Ramos (cell line): Measurements from ENCODE around the gene FILIP1L.

ENCODE experiments used
- in situ Hi-C: fragments of 300-500 bp; cut with MboI; formaldehyde crosslinking; loops from one replicate; pipeline ENCODE4 v1.14.3; 2022; ENCODE audit warnings: low sequenced_read_pairs; ENCODE audit not compliant: unreplicated experiment

Gene FILIP1L

DNA sequence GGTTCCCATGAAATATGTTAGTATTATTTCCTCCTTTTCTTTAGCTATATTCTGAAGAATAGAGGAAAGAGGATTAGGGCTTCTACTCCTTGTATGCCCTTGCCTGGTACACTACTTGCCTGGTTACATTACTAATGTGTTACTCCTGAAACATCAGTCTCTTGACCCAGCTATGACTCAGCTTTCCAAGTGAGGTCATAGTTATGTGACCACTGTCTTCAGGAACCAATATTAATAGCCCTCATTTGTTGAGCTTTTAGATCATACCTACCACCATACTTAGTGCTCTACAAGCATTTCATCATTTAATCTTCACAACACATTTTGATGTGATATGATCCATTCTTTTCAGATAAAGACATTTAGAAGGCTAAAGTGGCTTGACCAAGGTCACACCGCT, 236.3 kb downstream of the FILIP1L start:
- in situ Hi-C loops = no loop called here

DNA sequence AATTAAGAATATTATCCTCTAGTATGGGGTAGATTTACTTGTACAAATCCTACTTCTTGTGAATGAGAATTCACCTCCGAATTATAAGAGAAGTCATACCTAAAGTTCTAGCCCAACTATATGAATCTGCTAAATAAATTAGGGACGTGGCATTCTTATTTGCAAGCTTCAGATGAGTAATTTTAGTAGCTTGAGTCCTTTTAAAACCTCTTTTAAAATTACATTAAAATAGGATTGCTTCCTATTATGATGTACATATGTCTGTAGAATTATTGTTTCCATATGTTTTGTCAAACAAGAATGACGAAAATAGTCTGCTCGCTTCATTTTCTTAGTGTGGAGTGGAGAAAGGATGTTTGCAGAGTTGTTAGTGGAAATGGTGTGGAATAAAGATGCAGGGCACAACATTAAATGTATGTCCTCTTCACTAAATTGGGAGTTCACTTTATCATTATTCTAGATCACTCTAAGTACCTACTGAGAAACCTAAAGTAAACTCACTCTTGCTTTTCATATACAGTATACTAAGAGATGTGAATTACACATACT, 237.2 kb downstream of the FILIP1L start:
- in situ Hi-C loops = no loop called here

DNA sequence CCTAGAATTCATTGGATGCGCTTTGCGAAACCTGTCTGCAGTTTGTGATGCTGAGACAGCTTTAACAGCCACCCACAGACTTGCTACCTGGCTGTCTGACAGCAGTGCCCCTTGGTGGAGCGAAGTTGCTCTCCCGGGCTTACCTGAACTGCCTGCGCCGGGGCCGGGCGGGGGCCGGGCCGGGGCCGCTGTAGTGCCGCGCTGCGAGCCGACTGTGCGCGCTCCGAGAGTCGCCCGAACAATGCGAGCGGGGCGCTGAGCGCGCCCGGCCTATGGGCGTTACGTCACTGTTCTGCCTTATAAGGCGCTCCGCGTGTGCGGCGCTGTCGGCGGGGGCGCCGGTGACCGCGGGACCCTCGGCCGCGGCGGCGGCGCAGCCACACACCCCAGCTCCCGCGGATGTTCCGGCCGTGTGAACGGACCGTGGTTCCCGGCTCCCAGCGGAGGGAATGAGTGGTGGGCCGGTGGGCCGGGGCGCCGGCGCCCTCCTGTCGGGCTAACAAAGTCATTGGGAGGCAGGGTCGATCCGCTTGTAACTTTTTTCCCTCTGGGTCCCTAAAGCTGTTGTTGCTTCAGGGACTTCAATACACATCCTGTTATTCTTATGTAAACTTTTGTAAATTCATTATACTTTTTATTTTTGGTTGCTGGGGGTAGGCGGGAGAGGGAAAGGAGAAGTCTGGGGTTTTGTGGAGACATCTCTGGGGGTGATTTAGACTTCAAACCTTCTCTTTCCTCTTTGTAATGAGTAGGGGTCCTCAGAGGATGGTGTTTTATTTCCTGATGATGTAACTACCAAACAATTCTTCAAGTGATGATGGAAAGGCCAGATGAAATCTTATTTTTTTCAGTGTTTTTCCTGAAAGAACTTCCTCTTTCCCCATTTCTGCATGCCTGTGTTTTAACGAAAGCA, 238.1 kb downstream of the FILIP1L start:
- in situ Hi-C loops = no loop called here

DNA sequence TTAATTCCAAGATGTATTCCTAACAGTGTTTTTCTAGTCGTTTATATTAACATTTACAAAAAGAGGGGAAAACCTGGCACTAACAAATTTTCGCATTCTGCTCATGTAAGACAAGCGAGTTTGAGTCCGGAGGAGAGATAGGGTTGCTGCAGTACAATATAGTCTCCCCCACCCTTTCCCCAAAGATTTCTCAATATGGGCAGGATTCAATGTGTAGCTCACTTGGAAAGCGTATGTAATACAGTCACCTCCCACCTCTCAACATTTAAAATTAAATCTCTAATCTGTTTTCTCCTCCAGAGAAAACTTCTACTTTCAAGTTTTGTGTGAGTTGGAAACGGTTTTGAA, 238.7 kb downstream of the FILIP1L start:
- in situ Hi-C loops = no loop called here

DNA sequence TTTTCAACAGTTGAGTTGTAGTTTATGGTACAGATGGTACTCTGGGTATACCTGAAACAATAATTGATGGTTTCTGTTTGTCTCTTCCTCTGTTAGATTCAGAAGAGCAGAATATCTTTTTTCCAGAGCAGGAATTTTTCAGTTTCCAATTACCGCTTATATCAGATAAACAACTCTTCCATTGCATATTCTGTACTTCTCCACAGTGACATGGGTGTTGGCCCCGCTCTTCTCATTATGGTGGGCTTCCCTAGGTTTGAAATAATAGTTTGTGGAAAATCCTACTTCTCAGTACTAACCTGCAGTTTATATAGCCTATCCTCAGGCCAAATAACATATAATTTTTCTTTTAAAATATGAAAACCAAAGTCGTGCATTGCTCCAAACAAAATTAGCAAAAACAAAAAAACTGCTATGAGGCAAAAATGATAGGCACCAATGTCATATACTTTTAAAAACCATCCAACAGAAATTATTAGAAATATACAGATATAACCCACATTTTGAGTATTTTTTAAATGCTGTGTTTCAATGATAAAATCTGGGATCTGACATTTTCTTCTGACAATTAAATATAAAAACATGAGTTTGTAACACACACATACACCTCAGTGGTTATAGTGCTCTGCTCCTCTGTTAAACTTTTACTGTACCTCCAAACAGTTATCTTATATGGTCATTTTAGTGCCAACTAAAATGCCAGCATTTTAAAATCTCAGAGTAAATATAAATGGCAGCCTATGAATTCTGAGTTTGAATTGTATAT, 239.9 kb downstream of the FILIP1L start:
- in situ Hi-C loops = no loop called here

DNA sequence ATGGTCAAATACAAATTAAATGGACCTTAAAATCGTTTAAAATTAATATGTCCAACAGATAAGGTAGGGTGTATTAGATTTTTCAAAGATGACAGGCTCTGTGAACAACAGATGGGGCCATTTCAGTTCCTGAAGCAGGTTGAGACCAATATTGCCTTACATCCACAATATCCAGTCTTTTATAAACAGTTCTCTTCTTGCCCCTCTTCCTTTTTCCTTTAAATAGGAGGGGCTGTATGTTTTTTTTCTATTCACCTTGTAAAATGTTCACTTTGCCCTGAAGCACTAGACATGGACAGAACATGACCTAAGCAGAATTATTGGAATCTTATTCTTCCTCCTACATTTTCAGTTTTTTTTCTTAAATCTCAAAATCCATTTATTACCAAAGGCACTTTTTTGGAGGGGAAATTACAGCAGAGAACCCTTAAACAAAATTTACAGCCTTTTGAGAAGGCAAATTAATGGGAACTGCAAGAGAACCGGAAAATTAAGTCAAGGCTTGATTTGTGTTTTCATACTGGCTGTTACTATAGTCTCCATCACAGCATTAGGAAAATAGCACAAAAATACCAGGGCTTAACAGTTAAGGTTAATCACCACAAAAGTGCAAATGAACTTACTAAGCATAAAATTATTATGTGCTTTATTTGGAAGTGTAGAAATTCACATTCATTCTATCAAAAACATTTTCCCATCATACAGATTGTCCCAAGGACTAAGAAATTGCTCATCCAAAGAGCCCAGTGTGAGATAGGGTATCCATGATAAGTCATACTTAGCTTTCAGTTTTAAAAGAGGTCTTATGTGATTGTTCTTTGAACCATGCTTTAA, 240.8 kb downstream of the FILIP1L start:
- in situ Hi-C loops = no loop called here

DNA sequence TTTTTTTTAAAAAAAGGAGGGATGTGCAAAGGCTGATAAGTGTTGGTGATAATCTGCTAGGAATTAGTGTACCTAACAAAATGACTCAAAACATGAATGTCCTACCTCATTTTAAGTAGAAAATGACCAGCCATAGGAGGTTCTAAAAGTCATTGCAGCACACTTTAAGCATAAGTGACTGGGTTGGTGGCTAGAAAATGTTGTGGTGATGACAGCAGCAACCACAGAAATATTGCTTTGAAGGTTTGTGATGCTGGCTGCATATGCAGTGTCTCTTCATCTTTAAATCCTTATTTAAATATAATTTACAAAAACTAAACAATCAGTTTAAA, 241.4 kb downstream of the FILIP1L start:
- in situ Hi-C loops = no loop called here

DNA sequence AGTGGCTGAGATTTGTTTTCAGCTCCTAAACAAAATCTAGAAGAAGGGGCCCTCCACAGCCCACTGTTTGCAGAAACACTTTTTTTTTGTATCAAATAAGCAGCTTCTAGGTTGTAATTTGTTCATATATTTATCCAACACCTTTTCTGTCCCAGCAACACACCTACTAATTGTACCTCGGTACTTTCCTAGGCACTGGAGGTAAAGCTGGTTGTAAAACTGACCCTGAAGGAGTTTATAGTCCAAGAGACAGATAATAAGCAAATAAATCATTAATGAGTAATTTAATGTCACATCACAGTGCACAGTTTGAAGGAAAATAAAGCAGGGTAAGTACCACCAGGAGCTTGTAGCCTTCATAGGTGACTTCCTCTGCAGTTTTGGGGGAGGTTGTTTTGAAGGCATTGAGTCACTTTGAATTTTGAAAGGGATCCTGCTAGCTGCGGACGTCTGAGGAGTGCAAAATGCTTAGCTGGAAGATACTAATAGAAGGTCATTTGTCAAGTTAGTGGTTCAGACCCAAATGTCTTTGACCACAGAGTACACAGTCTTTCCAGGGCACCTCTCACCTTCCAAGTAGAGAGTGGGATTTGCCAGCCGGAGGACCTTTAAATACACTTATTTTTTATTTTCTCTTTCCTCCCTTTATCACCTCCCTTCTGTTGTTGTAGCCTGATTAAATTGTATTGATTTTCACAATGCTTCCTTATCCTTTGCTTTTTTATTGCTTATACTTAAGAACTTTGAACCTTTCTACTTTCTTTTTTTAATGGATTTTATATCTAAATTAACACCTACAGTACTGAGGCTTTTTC, 242.9 kb downstream of the FILIP1L start:
- in situ Hi-C loops = no loop called here

DNA sequence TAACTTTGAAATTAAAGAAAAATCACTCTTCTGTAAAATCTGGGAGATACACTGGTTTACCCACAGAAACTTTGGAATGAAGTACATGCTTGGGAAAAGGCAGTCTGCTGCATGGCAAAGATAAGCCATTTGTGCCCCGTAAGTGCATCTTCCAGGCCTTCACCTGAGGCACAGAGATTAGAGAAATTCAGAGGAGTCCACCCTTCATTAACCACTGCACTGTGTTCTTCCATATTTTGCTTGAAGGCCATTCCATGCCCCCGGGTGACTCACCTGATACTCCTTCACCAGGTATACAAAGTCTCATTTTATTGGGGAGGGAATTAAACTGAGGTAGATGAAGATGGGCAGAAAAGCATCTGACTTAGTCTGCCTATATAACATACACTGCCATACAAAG, 243.6 kb downstream of the FILIP1L start:
- in situ Hi-C loops = no loop called here

DNA sequence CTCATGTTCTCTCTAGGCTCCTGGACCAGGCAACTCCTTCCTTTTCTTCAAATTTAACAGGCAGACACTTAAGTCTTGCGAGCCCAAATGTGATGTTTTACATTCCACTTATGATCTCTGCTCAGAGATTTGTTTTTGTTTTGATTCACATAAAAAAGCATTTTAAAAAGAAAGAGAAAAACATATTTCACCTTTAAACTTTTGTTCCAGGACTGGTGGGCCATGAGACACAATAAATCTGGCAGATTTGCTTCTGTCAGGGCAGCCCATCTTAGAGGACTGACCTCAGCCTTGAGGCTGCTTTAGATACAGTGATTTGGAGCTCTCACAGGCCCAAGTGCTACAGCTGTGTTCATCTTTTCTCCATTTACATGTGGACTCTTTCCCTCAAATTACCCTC, 244.7 kb downstream of the FILIP1L start:
- in situ Hi-C loops = no loop called here

DNA sequence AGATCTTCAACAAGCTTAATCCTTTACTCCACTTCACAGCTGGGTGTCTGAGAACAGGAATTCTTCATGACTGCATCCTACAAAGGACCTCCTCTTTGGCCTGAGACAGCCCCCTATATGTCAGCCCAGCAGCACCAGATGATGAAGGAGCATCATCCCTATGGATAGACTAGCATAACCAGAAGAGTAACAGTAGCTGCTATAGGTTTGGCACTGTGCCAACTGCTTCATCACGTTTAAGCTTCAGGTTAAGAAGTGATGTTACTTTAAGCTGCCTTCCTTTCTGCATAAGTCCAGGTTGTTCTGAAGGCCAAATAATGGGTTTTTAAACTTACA, 246.0 kb downstream of the FILIP1L start:
- in situ Hi-C loops = no loop called here

DNA sequence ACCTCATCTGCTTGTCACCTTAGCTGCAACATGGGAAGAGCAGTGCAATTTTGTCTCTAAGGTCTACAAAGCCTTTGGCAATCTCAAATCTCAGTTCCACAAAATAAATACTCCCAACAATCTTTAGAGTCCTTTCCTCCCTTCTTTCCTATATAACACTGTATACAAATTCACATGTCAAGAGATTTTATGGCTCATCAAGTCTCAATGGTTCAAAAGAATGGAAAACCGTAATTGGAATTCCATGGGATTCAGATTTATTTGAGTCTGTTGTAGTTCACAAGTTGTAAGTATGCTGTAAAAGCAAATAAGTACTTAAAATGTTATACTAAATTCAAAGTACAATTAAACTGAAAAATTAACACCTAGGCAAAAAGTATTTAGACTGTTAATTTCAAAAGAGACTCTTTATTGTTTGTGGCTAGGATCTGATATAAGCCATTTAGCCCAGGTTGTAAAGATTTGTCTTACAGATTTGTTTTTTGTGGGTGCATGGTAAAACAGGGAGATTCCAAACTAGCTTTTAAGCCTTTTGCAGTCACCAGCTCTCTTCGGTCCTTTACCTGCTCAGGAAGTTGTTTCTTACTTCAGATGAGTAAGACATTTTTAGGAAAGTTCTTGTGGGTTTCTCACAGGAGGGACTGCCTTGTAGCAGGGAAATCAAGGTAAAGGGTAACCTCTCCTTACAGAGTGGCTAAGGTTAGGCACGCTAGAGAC, 246.5 kb downstream of the FILIP1L start:
- in situ Hi-C loops = no loop called here

DNA sequence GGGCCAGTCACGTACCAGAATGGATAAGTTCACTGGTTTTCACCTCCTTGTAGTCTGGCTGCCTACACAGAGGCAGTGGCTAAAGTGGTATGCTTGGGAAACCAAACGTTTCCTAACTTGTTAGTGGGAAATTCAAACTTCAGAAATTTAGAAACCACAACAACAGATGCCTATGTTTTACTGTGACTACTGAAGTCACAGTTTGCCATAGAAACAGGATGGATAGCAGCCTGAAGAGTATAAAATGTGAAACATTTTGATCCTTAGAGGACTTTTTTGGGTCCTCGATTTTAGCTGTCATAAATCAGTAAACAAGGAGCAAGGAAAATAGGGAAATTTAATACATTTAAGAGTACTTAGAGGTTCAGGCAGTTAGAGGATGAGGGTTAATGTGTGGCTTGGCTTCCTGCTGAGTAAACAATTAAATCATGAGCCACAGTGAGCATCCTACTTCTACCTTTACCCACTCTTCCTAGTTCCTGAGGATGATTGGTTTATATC, 248.0 kb downstream of the FILIP1L start:
- in situ Hi-C loops = no loop called here

DNA sequence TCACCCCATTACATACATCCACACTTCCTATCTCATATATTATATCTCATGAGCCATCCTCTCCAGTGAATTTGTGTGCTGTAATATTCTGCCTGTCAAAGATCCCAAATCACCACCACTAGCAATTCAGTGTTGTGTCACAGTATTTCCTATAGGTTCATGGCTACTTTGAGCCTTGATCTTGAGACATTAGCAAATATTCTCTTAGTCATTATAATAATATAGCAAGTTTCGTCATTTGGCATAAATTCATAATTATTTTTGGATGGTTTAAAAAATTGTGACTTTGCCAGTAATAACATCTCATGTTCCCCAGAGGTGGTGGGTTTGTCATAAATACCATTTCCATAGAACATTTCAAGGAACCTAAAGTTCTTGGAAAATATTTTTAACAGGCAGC, 249.0 kb downstream of the FILIP1L start:
- in situ Hi-C loops = no loop called here

DNA sequence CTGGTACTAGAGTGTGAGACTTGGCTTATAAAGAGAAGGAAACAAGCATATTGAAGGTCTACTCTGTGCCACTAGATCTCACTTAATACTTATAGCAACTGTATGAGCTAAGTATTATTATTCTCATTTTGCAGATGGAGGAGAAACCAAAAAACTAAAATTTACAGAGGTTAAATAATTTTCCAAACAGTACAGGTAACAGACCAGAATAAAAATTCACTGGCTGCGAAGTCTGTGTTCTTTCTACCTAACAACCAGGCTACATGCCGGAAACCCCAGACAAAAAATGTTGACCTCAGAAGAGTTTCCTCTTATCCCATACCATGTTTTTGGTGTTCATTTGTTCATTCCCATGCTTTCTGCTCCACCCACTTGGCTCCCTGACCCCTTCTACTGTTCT, 250.0 kb downstream of the FILIP1L start:
- in situ Hi-C loops = no loop called here

DNA sequence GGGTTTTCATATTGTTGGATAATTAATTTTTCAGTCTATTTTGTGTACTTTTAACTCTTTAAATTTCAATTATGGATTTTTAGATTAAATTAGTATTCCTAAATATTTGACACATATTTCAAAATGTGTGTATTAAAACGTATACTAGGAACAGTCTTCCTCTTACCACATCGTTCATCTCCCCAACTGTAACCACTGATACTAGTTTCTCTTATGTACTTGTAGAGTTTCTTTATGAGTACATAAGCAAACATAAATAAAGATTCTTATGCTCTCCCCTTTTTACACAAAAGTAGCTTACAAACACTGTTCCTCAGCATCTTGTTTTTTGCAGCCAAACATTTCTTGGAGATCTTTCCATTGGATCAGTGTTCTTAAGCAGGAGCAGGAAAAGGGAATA, 250.7 kb downstream of the FILIP1L start:
- in situ Hi-C loops = no loop called here

DNA sequence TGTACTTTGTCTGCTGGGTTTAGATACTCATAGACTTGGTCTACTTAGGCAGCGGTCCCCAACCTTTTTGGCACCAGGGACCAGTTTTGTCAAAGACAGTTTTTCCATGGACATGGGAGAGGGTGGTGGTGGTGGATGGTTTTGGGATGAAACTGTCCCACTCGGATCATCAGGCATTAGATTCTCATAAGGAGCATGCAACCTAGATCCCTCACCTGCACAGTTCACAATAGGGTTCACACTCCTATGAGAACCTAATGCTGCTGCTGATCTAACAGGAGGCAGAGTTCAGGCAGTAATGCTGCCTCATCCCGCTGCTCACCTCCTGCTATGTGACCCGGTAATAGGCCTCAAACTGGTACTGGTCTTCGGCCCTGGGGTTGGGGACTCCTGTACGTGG, 251.3 kb downstream of the FILIP1L start:
- in situ Hi-C loops = no loop called here

DNA sequence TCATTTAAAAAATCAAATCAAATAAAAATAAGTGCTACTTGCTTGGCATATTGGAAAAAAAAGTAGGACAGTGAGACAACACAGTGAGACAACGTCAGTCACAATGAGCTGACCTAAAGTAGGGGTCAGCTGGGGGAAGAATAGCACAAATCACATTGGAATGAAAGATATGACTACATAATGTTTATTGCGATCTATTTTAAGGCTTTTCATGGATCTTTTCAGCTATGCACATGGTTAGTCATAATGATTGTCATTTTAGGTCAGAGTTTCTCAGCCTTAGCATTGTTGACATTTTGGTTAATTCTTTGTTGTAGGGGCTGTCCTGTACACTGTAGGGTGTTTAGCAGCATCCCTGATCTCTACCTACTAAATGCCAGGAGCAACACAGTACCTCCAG, 252.1 kb downstream of the FILIP1L start:
- in situ Hi-C loops = no loop called here

DNA sequence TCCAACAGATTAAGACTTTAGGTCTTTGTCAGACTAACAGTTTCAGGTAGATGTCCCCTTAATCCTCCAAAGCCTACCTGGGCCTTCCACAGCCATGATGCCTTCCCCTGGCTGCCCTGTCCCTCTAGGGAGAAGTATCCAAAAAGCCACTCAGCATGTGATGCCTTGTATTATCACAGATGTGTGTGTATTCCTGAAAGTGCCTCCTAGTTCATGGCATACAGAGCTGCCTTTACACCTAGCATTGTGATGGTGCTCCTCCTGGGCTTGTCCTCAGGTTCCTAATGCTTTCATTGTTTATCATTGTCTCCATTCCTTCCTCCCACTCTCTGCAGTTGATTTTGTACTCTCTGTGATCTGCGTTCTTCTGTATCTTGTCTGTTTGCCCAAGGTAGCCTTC, 253.1 kb downstream of the FILIP1L start:
- in situ Hi-C loops = no loop called here
